Brain microvascular endothelial cell (primary cell): ENCODE results near the gene SLC38A8.

Source experiments
- DNase-seq: peaks from one replicate; pipeline ENCODE4 v3.0.0-alpha.2; 2020
- H3K27ac ChIP-seq: fragments of 250-450 bp; sonication (Bioruptor Pico); 2 replicates; pipeline ENCODE4 v1.5.1; 2020; ENCODE audit warnings: mild to moderate bottlenecking, moderate library complexity
- H3K27me3 ChIP-seq: fragments of 250-450 bp; sonication (Bioruptor Pico); replicated peaks from 2 replicates; pipeline ENCODE4 v1.5.1; 2020; ENCODE audit warnings: mild to moderate bottlenecking
- H3K36me3 ChIP-seq: fragments of 250-450 bp; sonication (Bioruptor Pico); replicated peaks from 2 replicates; pipeline ENCODE4 v1.5.1; 2020; ENCODE audit warnings: mild to moderate bottlenecking
- H3K4me3 ChIP-seq: 2 replicates; pipeline ENCODE4 v1.5.1; 2011; ENCODE audit warnings: low read depth, mild to moderate bottlenecking, control low read depth, low read length, moderate library complexity
- in situ Hi-C: cut with HindIII; loops from 2 replicates; pipeline ENCODE4 v1.10.0; 2017; ENCODE audit warnings: low sequenced_read_pairs, low pct_ligation_motif_present
- TF ChIP-seq, protein P1 (sequence below): IDR thresholded peaks from 2 replicates; pipeline ENCODE4 v1.5.1; 2011; ENCODE audit warnings: low read depth, mild to moderate bottlenecking, moderate library complexity, low read length, control low read depth, inconsistent platforms; ENCODE audit errors: missing control alignments

The SLC38A8 gene

DNA sequence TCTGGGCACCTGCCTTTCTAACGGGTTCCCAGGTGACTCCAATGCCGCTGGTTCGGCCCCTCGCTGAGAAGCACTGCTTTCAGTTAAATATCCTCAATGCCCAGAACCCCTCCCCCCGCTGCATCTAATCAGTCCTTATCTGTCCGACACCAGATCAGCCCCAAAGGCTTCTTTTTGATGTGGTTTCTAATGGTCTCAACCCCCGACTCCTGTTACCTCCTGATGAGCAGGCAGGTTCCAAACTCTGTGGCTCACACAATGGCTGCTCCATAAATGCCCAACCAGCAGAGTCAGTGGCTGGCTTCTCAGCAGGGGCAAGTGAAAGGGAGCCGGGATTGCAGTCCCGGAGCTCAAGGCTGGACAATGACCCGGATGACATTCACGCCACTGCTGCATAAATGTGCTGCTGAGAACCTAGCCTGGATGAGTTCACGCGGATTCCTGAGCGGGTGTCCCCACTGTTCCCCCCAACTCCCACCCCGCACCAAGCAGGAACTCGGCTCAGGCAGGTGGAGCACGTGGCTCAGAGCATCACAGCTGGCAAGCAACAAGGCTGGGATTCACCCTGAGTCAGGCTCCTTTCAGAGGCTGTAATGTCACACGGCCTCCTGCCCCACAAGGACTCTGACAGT, 1.0 kb upstream of the SLC38A8 start:
- in situ Hi-C loops, result no loop called here

DNA sequence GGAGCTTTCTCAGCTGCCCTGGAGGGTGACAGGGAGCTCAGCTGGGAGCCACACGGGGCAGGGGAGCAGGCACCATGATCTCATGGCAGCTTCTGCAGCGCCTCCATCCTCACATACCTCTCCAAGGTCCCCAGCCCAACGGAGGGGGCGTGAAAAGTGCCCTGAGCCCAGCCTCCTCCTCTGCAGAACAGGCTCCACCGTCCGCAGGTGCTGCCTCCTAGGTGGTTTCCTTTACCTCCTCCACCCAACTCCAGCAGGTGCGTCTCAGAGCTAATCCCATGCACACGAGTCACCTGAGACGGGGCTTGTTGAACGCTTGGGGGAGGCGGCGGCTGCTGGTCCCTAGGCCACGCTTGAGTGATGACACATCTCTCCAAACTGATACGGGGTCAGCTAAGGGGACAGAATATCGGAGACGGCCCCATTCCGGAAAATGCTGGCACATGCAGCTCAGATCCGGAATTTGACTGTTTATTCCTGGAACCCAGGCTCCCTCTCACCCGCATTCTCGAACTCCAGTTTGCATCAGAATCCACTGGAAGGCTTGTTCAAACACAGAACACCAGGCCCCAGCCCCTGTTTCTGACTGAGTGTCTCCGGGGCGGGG, 387 bp upstream of the SLC38A8 start:
- in situ Hi-C loops, result no loop called here
- Histone ChIP-seq H3K27me3 (peaks cover 29% of the 10 kb centered on the region), H3K36me3 (no peaks in the 10 kb centered on the region), H3K4me3 (no peak overlapping the region), H3K27ac (no peak overlapping the region)
- TF ChIP-seq, protein P1, sequence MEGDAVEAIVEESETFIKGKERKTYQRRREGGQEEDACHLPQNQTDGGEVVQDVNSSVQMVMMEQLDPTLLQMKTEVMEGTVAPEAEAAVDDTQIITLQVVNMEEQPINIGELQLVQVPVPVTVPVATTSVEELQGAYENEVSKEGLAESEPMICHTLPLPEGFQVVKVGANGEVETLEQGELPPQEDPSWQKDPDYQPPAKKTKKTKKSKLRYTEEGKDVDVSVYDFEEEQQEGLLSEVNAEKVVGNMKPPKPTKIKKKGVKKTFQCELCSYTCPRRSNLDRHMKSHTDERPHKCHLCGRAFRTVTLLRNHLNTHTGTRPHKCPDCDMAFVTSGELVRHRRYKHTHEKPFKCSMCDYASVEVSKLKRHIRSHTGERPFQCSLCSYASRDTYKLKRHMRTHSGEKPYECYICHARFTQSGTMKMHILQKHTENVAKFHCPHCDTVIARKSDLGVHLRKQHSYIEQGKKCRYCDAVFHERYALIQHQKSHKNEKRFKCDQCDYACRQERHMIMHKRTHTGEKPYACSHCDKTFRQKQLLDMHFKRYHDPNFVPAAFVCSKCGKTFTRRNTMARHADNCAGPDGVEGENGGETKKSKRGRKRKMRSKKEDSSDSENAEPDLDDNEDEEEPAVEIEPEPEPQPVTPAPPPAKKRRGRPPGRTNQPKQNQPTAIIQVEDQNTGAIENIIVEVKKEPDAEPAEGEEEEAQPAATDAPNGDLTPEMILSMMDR, result no peak
- no peak for DNase-seq

More for the DNA sequence above, 1.0 kb upstream of the SLC38A8 start:
- TF ChIP-seq, protein P1, result no peak
- no peak overlapping the region for H3K4me3 ChIP-seq
- no peaks in the 10 kb centered on the region for H3K36me3 ChIP-seq
- no peak for DNase-seq
- no peak overlapping the region for H3K27ac ChIP-seq
- H3K27me3 ChIP-seq, result peaks cover 29% of the 10 kb centered on the region

DNA sequence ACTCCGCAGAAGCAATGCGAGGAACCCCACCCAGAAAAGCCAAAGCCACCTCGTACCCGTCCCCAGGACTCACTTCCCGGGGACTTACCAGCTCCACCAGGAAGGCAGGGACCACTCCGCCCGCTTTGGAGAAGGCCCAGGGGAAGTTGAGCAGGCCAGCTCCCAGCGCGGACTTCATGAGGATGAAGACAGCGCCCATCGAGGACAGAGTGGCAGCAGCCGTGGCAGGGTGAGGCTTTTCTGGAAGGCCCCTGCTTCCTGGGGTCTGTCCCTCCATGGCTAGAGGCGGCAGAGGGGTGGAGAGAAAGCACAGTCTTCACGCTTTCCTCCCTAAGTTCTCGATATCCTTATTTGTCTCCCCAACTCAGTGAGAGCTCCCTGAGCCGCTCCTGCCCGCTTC, 714 bp downstream of the SLC38A8 start:
- Histone ChIP-seq H3K27ac (no peak overlapping the region), H3K27me3 (peaks cover 29% of the 10 kb centered on the region), H3K36me3 (no peaks in the 10 kb centered on the region), H3K4me3 (no peak overlapping the region)
- TF ChIP-seq, protein P1, result no peak
- in situ Hi-C loops, result no loop called here
- DNase-seq, result no peak

DNA sequence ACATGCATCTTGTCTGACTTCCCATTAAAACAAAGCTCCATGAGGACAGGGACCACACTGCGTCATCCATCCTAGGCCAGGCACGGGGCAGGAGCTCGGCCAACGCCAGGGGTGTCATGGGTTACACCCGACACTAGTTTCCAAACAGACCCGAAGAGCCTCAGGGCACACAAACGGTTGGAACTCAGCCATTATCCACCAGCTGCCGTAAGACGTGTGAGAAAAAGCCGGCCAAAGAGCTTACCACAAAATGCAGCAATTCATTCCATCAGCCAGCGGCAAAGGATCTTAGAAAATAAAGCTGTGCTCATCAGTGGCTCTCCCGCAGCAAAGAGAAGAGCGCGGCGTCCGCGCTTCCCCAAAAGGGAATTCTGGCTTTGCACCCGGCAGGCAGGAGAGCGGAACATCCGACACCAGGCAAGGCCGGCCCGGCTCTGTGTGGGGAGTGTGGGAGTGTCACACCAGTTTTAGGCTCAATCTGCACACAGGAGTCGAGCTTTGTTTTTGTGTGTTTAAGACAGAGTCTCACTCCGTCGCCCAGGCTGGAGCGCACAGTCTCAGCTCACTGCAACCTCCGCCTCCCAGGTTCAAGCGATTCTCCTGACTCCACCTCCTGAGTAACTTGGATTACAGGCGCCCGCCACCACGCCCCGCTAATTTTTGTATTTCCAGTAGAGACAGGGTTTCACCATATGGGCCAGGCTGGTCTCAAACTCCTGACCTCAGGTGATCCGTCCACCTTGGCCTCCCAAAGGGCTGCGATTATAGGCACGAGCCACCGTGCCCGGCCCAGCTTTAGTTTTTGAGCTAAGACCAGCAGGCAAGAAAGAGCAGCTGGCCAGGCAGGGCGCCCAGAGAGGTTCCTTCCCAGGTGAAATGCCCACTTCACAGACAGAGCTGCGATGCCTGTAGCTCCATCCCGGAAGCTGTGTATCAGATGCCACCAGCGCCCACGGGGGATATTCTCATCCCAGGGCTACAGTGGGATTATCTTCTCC, 1.5 kb downstream of the SLC38A8 start:
- DNase-seq, result no peak
- no peak overlapping the region for H3K4me3 ChIP-seq
- no peaks in the 10 kb centered on the region for H3K36me3 ChIP-seq
- in situ Hi-C loops, result no loop called here
- H3K27me3 ChIP-seq, result peaks cover 29% of the 10 kb centered on the region
- TF ChIP-seq, protein P1, result no peak
- H3K27ac ChIP-seq, result no peak overlapping the region

DNA sequence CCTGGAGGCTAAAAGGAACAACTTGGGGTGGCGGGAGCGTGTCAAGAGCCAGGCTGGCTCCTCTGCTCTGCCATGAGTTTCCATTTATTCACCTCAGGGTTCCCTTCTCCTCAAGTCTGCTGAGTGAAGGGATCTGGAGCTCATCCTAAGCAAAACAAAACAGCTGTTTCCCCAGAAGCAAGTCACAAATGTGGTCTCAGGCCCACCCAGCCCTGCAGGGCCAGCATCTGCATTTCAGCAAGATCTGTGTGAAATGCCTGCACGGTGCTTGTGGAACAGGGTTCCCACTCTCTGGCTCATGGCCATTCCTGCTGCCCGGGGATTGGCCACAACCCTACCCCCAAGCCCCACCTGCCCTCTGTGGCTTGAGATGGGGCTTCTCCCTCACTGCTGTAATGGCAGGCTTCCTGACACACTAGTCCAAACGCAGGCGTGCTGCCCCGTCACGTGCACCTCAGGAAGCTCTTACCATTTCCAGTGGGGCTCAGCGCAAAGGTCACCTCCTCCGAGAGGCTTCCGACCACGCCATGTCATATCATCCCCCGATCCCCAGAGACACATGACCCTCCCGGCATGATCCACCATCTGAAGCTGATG, 2.3 kb downstream of the SLC38A8 start:
- H3K27ac ChIP-seq, result no peak overlapping the region
- H3K36me3 ChIP-seq, result no peaks in the 10 kb centered on the region
- H3K27me3 ChIP-seq, result peaks cover 29% of the 10 kb centered on the region
- in situ Hi-C loops, result no loop called here
- TF ChIP-seq, protein P1, result no peak
- DNase-seq, result no peak
- no peak overlapping the region for H3K4me3 ChIP-seq
